Activated T-helper 17 cell treated with anti-CD3 and anti-CD28 coated beads, Interleukin-2, amount 50 U/mL, for 72 hours (primary cell): Measurements from ENCODE around the gene SMAD2. TPM values are rescaled to one million over a fixed set of nuclear protein-coding genes. Genes with fewer than 3 reads are reported as not detected.
A peak's percentile ranks its signal among the peaks of the same experiment; 100 is the strongest.

ENCODE experiments used
- ATAC-seq: fragments of 150-1000 bp; cut with Tn5 transposase; replicated peaks from 2 replicates; pipeline ENCODE4 v1.10.0; 2021; ENCODE audit warnings: mild to moderate bottlenecking, moderate library complexity
- H3K27ac Mint-ChIP-seq: one replicate; pipeline ENCODE4 v1.8.0; 2022; ENCODE audit warnings: mixed read lengths
- H3K27me3 Mint-ChIP-seq: one replicate; pipeline ENCODE4 v1.8.0; 2022; ENCODE audit warnings: mixed read lengths
- H3K36me3 Mint-ChIP-seq: one replicate; pipeline ENCODE4 v1.8.0; 2022; ENCODE audit warnings: low read depth, mild to moderate bottlenecking, mixed read lengths
- H3K4me1 Mint-ChIP-seq: one replicate; pipeline ENCODE4 v1.8.0; 2022; ENCODE audit warnings: mixed read lengths
- H3K4me3 Mint-ChIP-seq: one replicate; pipeline ENCODE4 v1.8.0; 2022; ENCODE audit warnings: mild to moderate bottlenecking, mixed read lengths
- H3K9me3 Mint-ChIP-seq: one replicate; pipeline ENCODE4 v1.8.0; 2022; ENCODE audit warnings: mixed read lengths
- total RNA-seq, 2 donors: library from RNA; stranded (reverse); gene quantifications; one replicate each; pipeline ENCODE4 v1.2.3, GENCODE V29; 2022

Gene SMAD2
- total RNA-seq, 2 donors from 2014 or later, result 97.2 to 170 TPM

DNA sequence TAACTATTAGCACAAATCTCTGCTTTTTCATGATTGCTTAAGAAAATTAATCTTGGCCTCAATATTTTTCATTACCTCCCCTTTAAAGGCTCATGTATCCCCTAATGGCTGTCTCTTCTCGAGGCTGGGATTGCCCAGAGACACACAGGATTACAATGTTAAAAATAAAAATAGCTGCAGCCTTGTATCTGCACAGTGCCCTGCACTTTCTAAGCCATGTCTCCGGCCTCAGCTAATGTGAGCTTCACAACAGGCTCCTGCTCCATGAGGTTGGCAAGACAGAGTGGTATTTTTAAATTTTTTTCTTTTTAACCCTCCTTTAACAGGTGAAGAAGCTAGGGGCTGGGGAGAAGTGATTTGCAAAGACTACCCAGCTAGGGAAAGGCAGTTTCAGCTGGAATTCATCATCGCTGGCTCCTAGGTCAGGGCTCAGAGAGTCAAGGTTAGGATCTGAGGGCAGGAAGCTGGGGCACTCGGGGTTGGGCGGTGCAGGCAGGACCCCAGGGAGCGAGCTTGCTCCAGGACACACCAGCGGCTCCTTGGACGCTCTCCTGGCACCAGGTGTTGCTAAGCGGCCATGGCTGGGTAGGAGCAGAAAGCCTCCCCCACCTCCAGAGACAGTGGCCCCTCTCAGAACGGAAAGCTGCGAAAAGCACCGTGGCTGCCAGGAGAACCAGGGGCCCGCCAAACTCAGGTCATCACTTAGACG is 135.6 kb downstream of the SMAD2 start:
- H3K4me1 Mint-ChIP-seq, result no peaks in the 10 kb centered on the region
- H3K36me3 Mint-ChIP-seq, result no peaks in the 10 kb centered on the region
- no peak overlapping the region for H3K27ac Mint-ChIP-seq
- H3K27me3 Mint-ChIP-seq, result peaks cover 25% of the 10 kb centered on the region
- no peak for ATAC-seq
- H3K4me3 Mint-ChIP-seq, result no peak overlapping the region
- H3K9me3 Mint-ChIP-seq, result no peaks in the 10 kb centered on the region

DNA sequence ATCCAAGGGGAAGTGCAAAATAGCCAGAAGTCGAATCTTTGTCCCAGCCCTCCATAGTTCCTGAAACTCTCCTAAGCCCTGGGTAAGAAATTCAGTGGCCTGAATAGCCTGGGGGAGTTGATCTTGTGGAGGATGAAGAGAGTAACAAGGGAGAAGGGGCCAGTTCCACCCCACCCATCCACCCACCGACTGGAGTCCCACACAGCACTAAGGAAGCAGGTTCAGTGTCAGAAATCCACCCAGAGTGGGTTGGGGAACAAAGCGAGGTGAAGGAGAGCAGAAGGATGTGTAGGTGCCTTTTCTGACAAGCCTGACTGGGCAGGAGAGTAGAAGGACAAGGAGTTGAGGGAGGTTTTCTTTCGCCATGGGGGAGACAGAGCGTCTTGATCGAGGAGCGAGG is 136.8 kb downstream of the SMAD2 start:
- Mint-ChIP-seq H3K27me3 (peaks cover 23% of the 10 kb centered on the region), H3K4me3 (no peak overlapping the region), H3K4me1 (no peaks in the 10 kb centered on the region), H3K36me3 (no peaks in the 10 kb centered on the region), H3K27ac (no peak overlapping the region), H3K9me3 (no peaks in the 10 kb centered on the region)
- no peak for ATAC-seq

DNA sequence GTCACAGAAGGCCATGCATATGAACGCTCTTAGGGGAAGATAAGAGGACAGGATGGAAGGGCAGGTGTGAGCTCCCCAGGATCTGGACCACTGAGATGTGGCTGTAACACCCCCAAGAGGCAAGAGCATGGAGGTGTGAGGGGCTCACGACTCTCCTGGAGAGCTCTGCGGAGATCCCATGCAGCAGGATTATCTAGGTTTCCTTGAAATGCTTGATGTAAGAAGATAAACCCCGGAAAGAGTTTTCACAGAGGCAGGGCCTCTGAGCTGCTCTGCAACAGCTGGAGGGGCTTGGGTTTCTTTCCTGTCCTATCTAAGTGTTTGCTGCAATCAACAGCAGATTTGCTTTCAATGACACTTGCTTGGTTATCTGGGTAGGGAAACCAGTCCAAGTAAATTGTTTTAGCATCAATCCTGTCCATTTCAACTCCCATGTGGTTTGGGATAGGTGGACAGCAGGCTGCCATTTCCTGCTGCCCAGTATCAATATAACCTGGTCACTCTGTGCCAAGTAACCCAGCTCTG is 138.9 kb downstream of the SMAD2 start:
- no peaks in the 10 kb centered on the region for H3K9me3 Mint-ChIP-seq

DNA sequence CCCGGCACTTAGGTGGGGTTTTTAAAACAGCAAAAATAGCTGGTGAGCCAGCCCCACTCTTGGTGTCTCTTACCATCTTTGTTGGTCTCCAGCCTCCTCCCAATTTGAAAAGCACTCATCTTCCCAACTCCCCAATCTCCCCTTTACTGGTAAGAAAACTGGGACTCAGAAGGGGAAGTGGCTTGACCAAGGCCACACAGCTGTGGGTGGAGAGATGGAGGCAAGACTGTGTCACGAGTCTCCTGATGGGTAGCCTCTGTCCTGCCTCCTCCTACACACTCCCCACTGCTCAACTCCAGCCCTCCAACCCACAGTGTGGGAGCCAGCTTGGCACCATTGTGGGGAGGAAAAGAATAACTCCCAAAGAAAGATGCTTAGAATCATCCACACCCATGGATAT is 140.4 kb downstream of the SMAD2 start:
- ATAC-seq, result no peak
- peaks cover 28% of the 10 kb centered on the region for H3K27me3 Mint-ChIP-seq
- no peaks in the 10 kb centered on the region for H3K36me3 Mint-ChIP-seq
- H3K9me3 Mint-ChIP-seq, result peaks cover 4% of the 10 kb centered on the region
- no peaks in the 10 kb centered on the region for H3K4me1 Mint-ChIP-seq
- H3K4me3 Mint-ChIP-seq, result no peak overlapping the region
- no peak overlapping the region for H3K27ac Mint-ChIP-seq

More for the DNA sequence above, 138.9 kb downstream of the SMAD2 start:
- Mint-ChIP-seq H3K27me3 (peaks cover 22% of the 10 kb centered on the region), H3K27ac (no peak overlapping the region), H3K4me1 (no peaks in the 10 kb centered on the region), H3K4me3 (no peak overlapping the region), H3K36me3 (no peaks in the 10 kb centered on the region)
- no peak for ATAC-seq

DNA sequence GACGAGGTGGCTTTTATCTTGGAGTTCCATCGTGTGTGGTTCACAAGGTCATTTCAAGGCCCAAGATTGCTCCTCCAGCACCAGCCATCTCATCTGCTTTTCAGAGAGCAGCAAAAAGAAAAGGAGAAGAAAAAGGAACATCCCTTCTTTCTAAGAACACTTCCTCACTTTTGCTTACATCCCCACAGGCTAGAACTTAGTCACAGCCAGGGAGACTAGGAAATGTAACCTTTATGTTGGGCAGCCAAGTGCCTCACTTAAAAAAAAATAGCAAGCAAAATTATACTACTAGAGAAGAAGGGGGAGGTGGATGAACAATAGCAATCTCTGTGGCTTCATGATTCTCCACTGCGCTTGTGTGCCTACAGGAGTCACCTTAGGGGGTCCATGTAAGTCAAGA is 141.8 kb downstream of the SMAD2 start:
- peaks cover 12% of the 10 kb centered on the region for H3K9me3 Mint-ChIP-seq
- peaks cover 24% of the 10 kb centered on the region for H3K27me3 Mint-ChIP-seq
- no peak overlapping the region for H3K4me3 Mint-ChIP-seq
- H3K4me1 Mint-ChIP-seq, result no peaks in the 10 kb centered on the region
- no peaks in the 10 kb centered on the region for H3K36me3 Mint-ChIP-seq
- no peak for ATAC-seq
- no peak overlapping the region for H3K27ac Mint-ChIP-seq

DNA sequence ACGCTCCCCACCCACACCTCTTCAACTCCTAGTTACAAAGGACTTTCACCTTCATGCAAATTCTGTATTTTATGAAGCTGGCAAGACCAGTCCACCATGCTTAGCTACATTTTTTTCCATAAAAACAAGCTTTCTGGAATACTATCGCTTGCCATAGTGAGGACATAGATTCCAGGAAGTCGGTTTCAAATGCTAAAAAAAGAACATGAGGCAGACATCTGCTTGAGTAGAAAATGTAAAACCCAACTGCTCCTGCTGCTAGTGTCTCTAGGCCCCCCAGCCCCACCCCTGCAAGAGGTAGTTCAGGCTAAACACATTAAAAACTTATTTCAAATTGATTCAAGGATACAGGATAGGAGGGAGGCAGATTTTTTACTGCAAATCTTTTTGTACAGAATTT is 148.9 kb downstream of the SMAD2 start:
- Mint-ChIP-seq H3K27ac (no peak overlapping the region), H3K4me3 (no peak overlapping the region), H3K9me3 (peaks cover 12% of the 10 kb centered on the region), H3K4me1 (no peaks in the 10 kb centered on the region), H3K36me3 (no peaks in the 10 kb centered on the region), H3K27me3 (peaks cover 16% of the 10 kb centered on the region)
- no peak for ATAC-seq

DNA sequence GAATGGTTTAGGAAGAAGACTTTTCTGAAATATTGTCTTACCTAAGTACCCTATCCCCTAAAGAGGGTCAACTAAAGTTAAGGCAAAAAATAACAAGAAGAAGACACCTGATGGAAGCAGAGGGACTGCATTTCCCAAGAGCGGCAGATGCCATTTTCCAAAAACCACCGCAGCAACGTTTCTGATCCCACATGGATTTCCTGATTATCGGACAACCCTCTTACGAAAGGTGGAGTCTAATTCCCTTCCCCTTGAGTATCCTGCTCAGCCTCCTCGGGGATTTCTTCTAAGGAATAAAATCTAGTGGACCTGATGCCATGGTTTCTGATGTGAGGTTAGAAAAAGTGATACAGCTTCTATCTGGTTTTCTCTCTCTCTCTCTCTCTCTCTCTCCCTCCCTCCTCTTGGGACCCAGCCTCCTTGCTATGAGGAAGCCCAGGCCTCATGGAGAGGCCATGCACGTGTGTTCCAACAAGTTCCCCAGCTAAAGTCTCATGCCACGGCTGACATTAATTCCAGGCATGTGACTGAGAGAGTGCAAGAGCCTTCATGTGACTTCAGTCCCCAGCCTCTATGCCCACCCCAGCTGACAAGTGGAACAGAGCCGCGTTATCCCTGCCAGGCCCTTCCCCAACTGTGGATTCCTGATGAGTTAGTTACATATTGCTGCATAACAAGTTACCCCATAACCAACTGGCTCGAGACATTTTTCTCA is 150.3 kb downstream of the SMAD2 start:
- Mint-ChIP-seq H3K36me3 (no peaks in the 10 kb centered on the region), H3K4me1 (no peaks in the 10 kb centered on the region), H3K27me3 (peaks cover 14% of the 10 kb centered on the region), H3K9me3 (peaks cover 8% of the 10 kb centered on the region), H3K4me3 (no peak overlapping the region), H3K27ac (no peak overlapping the region)
- ATAC-seq, result no peak

DNA sequence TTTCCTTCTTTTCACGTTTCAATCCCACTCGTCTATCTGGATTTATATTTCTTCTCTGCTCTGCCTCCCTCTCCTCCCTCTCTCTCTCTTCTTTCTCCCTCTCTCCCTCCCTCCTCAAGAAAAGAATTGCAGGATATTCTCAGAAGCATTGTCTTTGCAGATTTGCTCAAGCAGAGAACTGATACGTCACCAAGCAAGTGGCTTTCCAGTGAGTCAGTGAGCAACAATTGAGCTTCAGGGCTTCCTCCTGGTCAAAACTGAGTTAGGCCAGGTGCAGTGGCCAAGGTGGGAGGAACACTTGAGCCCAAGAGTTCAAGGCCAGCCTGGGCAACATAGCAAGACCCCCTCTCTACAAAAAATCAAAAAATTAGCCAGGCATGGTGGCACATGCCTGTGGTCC is 151.1 kb downstream of the SMAD2 start:
- Mint-ChIP-seq H3K27me3 (peaks cover 14% of the 10 kb centered on the region), H3K36me3 (no peaks in the 10 kb centered on the region), H3K9me3 (peaks cover 5% of the 10 kb centered on the region), H3K4me3 (no peak overlapping the region), H3K27ac (no peak overlapping the region), H3K4me1 (no peaks in the 10 kb centered on the region)
- no peak for ATAC-seq

DNA sequence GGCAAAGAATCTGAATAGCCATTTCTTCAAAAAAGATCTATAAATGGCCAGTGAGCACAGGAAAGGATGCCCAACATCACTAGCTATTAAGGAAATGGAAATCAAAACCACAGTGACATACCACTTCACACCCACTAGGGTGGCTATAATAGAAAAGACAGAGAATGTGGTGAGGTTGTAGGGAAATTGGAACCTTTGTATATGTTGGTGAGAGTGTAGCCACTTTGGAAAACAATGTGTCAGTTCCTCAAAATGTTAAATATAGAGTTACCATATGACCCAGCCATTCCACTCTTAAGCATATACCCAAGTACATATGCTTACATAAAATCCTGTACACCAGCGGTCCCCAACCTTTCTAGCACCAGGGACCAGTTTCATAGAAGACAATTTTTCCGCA is 152.8 kb downstream of the SMAD2 start:
- no peak overlapping the region for H3K27ac Mint-ChIP-seq
- no peaks in the 10 kb centered on the region for H3K4me1 Mint-ChIP-seq
- ATAC-seq, result no peak
- no peaks in the 10 kb centered on the region for H3K9me3 Mint-ChIP-seq
- no peak overlapping the region for H3K4me3 Mint-ChIP-seq
- H3K27me3 Mint-ChIP-seq, result peaks cover 14% of the 10 kb centered on the region
- H3K36me3 Mint-ChIP-seq, result no peaks in the 10 kb centered on the region

DNA sequence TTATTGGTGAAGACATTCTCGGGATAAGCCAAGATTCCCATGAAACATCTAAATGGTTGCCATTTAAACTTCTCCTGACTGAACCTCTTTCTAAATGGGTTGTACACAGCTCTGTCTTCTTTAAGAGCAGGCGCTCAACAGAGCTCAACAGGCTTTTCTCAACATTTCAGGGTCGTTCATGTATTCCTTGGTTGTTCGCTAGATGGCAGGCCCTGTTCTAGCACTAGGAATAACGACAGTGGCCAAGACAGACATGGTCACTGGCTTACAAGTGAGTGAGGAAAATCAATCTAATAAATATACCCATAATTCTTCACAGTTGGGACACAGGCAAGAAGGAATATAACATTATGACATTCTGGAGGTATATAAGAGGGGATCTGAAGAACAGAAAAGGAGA is 154.5 kb downstream of the SMAD2 start:
- Mint-ChIP-seq H3K4me1 (no peaks in the 10 kb centered on the region), H3K9me3 (no peaks in the 10 kb centered on the region), H3K4me3 (no peak overlapping the region), H3K27ac (no peak overlapping the region), H3K27me3 (peaks cover 10% of the 10 kb centered on the region), H3K36me3 (no peaks in the 10 kb centered on the region)
- ATAC-seq, result no peak

DNA sequence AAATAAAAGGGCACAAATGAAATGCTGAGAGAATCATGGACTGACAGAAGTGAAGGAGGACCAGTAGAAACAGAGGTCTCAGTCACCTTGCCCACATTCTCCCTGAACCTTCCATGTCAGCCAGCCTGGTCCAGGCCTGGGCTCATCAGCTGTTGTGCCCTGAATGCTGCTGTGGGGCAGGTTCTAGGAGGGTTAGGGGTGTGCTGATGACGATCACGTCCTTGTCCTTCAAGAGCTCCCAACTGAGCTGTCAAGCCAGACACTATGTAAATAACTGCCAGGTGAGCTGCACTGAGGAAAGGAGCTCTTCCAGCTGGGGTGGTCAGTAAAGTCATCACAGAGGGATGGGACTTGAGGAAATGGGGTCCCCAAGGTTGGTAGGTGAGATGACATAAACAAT is 156.5 kb downstream of the SMAD2 start:
- Mint-ChIP-seq H3K4me1 (no peaks in the 10 kb centered on the region), H3K36me3 (no peaks in the 10 kb centered on the region), H3K4me3 (no peak overlapping the region), H3K27me3 (peaks cover 8% of the 10 kb centered on the region), H3K9me3 (no peaks in the 10 kb centered on the region), H3K27ac (no peak overlapping the region)
- no peak for ATAC-seq

DNA sequence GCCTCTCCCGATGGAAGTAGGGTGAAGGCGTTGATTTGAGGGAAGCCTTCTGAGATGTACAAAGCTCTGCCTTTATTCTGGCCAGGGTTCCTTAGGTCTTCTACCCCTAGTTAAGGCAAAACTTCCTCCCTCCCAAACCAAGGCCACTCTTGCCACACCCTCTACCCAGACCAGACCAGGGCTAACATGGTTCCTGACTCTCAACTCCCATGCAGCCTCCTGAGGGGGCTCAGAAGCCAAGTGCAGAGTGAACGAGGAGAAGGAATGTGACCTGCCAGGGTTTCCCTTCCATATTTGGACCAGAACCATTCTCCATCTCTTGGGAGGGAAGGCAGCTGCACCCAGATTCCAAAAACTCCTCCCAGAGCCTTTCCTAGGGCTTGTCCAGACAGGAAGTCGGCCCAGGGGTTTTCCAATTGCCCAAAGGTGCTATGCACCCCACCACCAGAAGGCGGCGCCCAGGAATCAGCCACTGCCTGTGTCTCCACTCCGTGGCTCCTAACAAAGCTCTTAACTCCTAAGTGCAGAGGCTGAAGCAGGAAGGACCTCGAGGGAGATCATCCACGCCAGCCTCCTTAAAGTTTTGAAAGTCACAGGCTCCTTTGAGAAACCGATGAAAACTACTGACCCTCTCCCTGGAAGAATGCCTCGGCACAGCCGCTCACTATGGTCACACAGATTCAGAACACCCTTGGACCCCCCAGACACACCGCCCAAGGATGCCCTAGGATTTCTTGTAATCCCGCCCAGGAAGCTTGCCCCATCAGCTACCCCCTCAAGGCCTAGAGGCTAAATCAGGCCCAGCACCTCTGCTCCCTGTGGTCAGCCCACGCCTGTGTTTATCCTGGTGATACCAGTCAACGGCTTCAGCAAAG is 157.8 kb downstream of the SMAD2 start:
- peaks cover 8% of the 10 kb centered on the region for H3K27me3 Mint-ChIP-seq
- peak; percentile 67 for ATAC-seq
- no peaks in the 10 kb centered on the region for H3K9me3 Mint-ChIP-seq
- H3K36me3 Mint-ChIP-seq, result no peaks in the 10 kb centered on the region
- peak overlapping the region; percentile 31 for H3K27ac Mint-ChIP-seq
- H3K4me3 Mint-ChIP-seq, result no peak overlapping the region
- no peaks in the 10 kb centered on the region for H3K4me1 Mint-ChIP-seq

DNA sequence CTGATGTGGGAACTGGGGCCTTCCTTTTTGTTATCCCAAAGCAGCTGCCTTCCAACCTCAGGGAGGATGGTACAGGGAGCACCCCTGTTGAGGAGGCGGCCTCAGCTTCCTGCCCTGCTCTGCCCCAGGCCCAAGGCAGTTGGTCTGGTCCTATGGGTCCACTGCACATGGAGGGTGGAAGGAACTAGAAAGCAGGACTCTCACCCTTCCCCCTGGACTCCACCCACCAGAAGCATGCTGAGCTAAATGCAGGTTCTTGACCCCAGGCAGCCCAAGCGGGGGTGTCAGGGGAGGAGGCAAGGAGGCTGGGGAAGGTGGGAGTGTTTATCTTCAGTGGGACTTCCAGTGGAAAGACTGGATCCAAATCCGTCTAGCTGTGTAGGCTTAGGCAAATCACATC is 158.5 kb downstream of the SMAD2 start:
- Mint-ChIP-seq H3K4me3 (no peak overlapping the region), H3K36me3 (no peaks in the 10 kb centered on the region), H3K4me1 (no peaks in the 10 kb centered on the region), H3K27ac (no peak overlapping the region), H3K9me3 (no peaks in the 10 kb centered on the region), H3K27me3 (peaks cover 7% of the 10 kb centered on the region)
- no peak for ATAC-seq

DNA sequence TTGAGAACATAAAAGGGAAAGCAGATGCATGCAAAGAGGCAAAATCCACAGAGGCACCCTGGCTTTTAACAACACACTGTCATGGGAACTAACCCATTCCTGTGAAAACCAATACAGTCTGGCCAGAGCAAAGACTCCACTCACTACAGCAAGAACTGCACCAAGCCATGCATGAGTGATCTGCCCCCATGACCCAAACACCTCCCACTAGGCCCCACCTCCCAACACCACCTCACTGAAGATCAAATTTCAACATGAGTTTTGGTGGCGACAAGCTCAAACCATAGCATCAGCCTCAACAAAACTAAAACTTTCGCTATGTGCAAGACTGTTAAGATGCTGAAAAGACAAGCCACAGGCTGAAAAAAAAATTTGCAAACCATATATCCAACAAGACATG is 162.8 kb downstream of the SMAD2 start:
- Mint-ChIP-seq H3K27ac (no peak overlapping the region), H3K4me3 (no peak overlapping the region), H3K9me3 (no peaks in the 10 kb centered on the region), H3K36me3 (no peaks in the 10 kb centered on the region), H3K4me1 (no peaks in the 10 kb centered on the region), H3K27me3 (peaks cover 4% of the 10 kb centered on the region)
- ATAC-seq, result no peak
